Measurements from ENCODE around the gene ATP5PF.

DNA sequence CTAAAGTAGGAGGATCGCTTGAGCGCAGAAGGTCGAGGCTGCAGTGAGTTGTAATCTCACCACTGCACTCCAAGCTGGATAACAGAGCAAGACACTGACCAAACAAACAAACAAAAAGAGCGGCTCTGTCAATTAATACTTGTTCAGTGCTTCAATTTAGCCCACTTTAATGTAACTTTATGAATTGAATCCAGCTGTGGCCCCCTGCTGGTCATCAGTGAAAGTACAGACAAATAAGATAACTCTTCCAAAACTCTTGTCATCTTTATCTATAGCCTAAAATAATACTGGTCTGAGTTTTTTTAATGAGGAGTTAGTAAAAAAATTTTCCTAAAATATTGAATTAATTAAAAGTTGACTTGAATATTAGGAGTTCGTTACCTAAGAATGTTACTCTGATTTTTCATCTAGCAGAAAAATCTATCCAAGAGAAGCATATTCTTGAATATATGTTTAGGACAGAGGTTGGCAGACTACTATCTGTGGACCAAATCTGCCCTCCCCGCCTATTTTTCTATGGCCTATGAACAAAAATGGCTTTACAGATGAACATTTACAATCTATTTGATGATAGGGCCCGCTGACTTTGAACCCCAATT, 26.1 kb downstream of the ATP5PF start:
- TF ChIP-seq TAF1 (IDR thresholded peaks at IDR 0.05; ENCODE audit: borderline replicate concordance, low read depth, low read length) (no peak), POLR2A (IDR thresholded peaks at IDR 0.05; ENCODE audit: low read depth, low read length) (no peak)
